ENCODE results near the gene PRDM16. TPM values are rescaled to one million over a fixed set of nuclear protein-coding genes. Genes with fewer than 3 reads are reported as not detected.

The PRDM16 gene
- total RNA-seq, 4 donors from 2014 or later = 0.41 to 0.95 TPM; not detected in 2

- 77% methylated on average over 14 of the region's 14 CpGs; no CpG with 5 or more reads in 1 of the 2 donors for WGBS, 2 donors (ENCODE audit: low coverage in 1 of 2)
- Histone ChIP-seq H3K27me3 (no peaks in the 10 kb centered on the region), H3K9me3 (no peaks in the 10 kb centered on the region), H3K36me3 (no peaks in the 10 kb centered on the region), H3K27ac (no peak overlapping the region), H3K4me3 (no peak overlapping the region), H3K4me1 (peaks cover 0 to 4% (median 2%) of the 10 kb centered on the region in 4 donors)
- TF ChIP-seq EP300 (IDR thresholded peaks at IDR 0.05; ENCODE audit: low read depth) (no peak), POLR2A (IDR thresholded peaks at IDR 0.05) (no peak), POLR2AphosphoS5 (IDR thresholded peaks at IDR 0.05) (no peak), CTCF (IDR thresholded peaks at IDR 0.05) (no peak)
- in situ Hi-C loops (cut with MboI; ENCODE audit: low pct_ligation_motif_present in 1 of 4, low pct_unique_long_range_greater_than_20kb in 1 of 4, low sequenced_read_pairs in 3 of 4) (no loop called here), intact Hi-C loops (cut with DNase I; ENCODE audit: low total_unique reads) (no loop called here)
- DNase-seq = no peak
These were observed 113.0 kb downstream of the PRDM16 start for GRCh38 chr1:3181956-3182355.

DNA sequence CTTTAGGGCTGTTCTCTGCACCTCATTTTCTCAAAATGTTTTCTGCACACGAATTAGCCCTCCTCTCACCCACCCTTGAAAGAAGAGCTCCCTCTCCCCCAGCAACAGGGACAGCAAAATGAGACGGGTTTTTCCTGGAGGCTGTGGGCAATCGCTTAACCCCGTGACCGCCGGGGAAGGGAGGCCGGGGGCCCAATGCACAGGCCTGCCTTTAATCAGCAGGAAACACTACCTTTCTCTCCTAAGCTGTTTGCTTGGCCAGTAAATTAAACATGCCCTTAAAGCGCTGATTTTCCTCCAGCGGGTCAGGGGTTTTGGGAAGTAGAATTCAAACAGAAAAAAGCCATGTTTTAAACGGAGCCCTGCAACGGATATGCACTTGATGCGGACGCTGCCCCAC is 114.4 kb downstream of the PRDM16 start:
- in situ Hi-C loops (cut with MboI; ENCODE audit: low pct_ligation_motif_present in 1 of 4, low pct_unique_long_range_greater_than_20kb in 1 of 4, low sequenced_read_pairs in 3 of 4) (no loop called here), intact Hi-C loops (cut with DNase I; ENCODE audit: low total_unique reads) (no loop called here)
- H3K27ac ChIP-seq = no peak overlapping the region
- 44 to 70% methylated on average over 4 to 13 of the region's 13 CpGs for WGBS, 2 donors (ENCODE audit: low coverage in 1 of 2)
- H3K9me3 ChIP-seq = no peaks in the 10 kb centered on the region
- no peaks in the 10 kb centered on the region for H3K36me3 ChIP-seq
- TF ChIP-seq EP300 (IDR thresholded peaks at IDR 0.05; ENCODE audit: low read depth) (no peak), CTCF (IDR thresholded peaks at IDR 0.05) (no peak), POLR2A (IDR thresholded peaks at IDR 0.05) (no peak), POLR2AphosphoS5 (IDR thresholded peaks at IDR 0.05) (no peak)
- H3K27me3 ChIP-seq = no peaks in the 10 kb centered on the region
- peaks cover 0 to 4% (median 2%) of the 10 kb centered on the region in 4 donors for H3K4me1 ChIP-seq
- DNase-seq = no peak
- H3K4me3 ChIP-seq = no peak overlapping the region

DNA sequence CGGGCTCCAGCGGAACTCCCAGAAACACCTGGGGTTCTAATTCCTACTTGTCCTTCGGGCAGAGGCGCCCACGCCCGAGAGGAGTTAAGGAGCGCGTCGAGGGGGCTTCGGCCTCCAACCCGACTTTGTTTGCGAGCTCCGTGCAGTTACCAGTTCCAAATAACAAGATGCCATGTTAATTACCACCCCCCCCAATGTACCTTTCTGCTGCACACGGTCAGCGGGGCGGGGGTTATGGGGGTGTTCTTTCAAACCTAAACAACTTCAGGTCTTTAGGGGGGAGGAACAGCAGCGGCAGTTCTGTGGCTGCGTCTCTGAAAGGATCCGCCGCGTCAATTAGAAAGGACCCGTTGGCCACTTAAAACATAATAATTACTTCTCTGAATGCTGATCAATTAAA is 114.8 kb downstream of the PRDM16 start:
- DNase-seq = no peak
- intact Hi-C loops (cut with DNase I; ENCODE audit: low total_unique reads) = no loop called here
- in situ Hi-C loops (cut with MboI; ENCODE audit: low pct_ligation_motif_present in 1 of 4, low pct_unique_long_range_greater_than_20kb in 1 of 4, low sequenced_read_pairs in 3 of 4) = no loop called here
- H3K4me1 ChIP-seq = peaks cover 0 to 4% (median 2%) of the 10 kb centered on the region in 4 donors
- H3K27ac ChIP-seq = no peak overlapping the region
- H3K36me3 ChIP-seq = no peaks in the 10 kb centered on the region
- no peak for TF ChIP-seq POLR2AphosphoS5 (IDR thresholded peaks at IDR 0.05)
- TF ChIP-seq EP300 (IDR thresholded peaks at IDR 0.05; ENCODE audit: low read depth) = no peak
- no peak for TF ChIP-seq CTCF (IDR thresholded peaks at IDR 0.05)
- no peak for TF ChIP-seq POLR2A (IDR thresholded peaks at IDR 0.05)
- H3K9me3 ChIP-seq = no peaks in the 10 kb centered on the region
- H3K4me3 ChIP-seq = no peak overlapping the region
- WGBS, 2 donors (ENCODE audit: low coverage in 1 of 2) = 89% methylated on average over 22 of the region's 22 CpGs; no CpG with 5 or more reads in 1 of the 2 donors
- no peaks in the 10 kb centered on the region for H3K27me3 ChIP-seq

DNA sequence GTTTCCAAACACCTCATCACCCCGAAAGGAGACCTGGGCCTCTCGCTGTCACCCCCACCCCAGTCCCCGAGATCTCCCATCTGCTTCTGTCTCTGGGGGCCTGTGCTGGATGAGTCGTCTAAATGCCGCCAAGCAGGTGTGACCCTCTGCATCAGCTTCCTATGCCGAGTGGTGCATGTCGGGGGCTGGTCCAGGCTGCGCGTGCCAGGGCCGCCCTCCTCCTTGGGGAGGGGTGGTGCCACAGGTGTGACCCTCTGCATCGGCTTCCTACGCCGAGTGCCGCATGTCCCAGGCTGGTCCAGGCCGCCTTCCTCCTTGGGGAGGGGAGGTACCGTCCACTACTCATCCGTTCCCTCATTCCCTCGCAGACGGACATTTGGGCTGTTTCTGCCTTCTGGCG is 115.7 kb downstream of the PRDM16 start:
- Histone ChIP-seq H3K27ac (no peak overlapping the region), H3K4me1 (peaks cover 0 to 4% (median 2%) of the 10 kb centered on the region in 4 donors), H3K9me3 (no peaks in the 10 kb centered on the region), H3K36me3 (no peaks in the 10 kb centered on the region), H3K27me3 (no peaks in the 10 kb centered on the region), H3K4me3 (no peak overlapping the region)
- intact Hi-C loops (cut with DNase I; ENCODE audit: low total_unique reads) (no loop called here), in situ Hi-C loops (cut with MboI; ENCODE audit: low pct_ligation_motif_present in 1 of 4, low pct_unique_long_range_greater_than_20kb in 1 of 4, low sequenced_read_pairs in 3 of 4) (no loop called here)
- DNase-seq = no peak
- TF ChIP-seq POLR2A (IDR thresholded peaks at IDR 0.05) = no peak
- TF ChIP-seq POLR2AphosphoS5 (IDR thresholded peaks at IDR 0.05) = no peak
- no peak for TF ChIP-seq CTCF (IDR thresholded peaks at IDR 0.05)
- TF ChIP-seq EP300 (IDR thresholded peaks at IDR 0.05; ENCODE audit: low read depth) = no peak
- WGBS, 2 donors (ENCODE audit: low coverage in 1 of 2) = 93% methylated on average over 15 of the region's 20 CpGs; no CpG with 5 or more reads in 1 of the 2 donors
